Measurements from ENCODE around the gene UBE2F. TPM values are rescaled to one million over a fixed set of nuclear protein-coding genes. Genes with fewer than 3 reads are reported as not detected.
A peak's percentile ranks its signal among the peaks of the same experiment; 100 is the strongest.

Gene UBE2F
- polyA plus RNA-seq, 6 donors from 2014 or later: 50.7 to 64.6 (median 60.0) TPM

DNA sequence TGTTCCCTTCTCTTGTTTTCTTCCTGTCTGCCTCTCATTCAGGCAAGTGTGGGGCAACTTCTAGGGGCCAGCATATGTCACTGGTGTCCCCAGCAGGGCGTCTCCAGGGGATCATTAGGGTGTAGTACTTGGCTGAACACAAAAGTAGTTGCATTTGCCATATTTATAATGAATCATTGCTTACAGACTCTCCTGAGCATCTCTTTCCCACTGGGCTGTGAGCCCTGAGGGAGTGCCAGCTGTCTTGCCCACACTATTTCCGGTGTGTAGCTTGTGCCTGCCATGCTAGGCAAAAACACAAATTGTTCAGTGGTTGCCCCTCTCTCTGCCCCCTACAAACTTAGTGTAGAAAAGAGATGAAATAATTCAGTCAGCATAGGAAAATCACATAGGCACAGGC is 53.1 kb downstream of the UBE2F start:
- Mint-ChIP-seq H3K4me1 (peaks cover 0 to 18% (median 3%) of the 10 kb centered on the region in 3 donors), H3K27ac (no peak overlapping the region), H3K27me3 (no peaks in the 10 kb centered on the region), H3K36me3 (peaks cover 18 to 19% of the 10 kb centered on the region in 2 donors), H3K9me3 (no peaks in the 10 kb centered on the region), H3K4me3 (no peak overlapping the region)
- ATAC-seq (ENCODE audit: low read depth in 2 of 2) (no peak), DNase-seq (no peak)

GRCh38 chr2:238020816-238021215 is 54.0 kb downstream of the UBE2F start:
- no peak overlapping the region for H3K4me3 Mint-ChIP-seq
- H3K9me3 Mint-ChIP-seq: no peaks in the 10 kb centered on the region
- no peak overlapping the region for H3K27ac Mint-ChIP-seq
- no peaks in the 10 kb centered on the region for H3K27me3 Mint-ChIP-seq
- peaks cover 0 to 17% (median 2%) of the 10 kb centered on the region in 3 donors for H3K4me1 Mint-ChIP-seq
- H3K36me3 Mint-ChIP-seq: peaks cover 24 to 26% of the 10 kb centered on the region in 2 donors
- ATAC-seq (ENCODE audit: low read depth in 2 of 2) (no peak), DNase-seq (no peak)

GRCh38 chr2:238021327-238021726 is 54.5 kb downstream of the UBE2F start:
- Mint-ChIP-seq H3K36me3 (peaks cover 24 to 26% of the 10 kb centered on the region in 2 donors), H3K27ac (peak overlapping the region in 1 of 6 donors; percentile 15), H3K27me3 (no peaks in the 10 kb centered on the region), H3K4me1 (peaks cover 0 to 13% (median 0%) of the 10 kb centered on the region in 3 donors), H3K9me3 (no peaks in the 10 kb centered on the region), H3K4me3 (no peak overlapping the region)
- no peak for DNase-seq
- no peak for ATAC-seq (ENCODE audit: low read depth in 2 of 2)

DNA sequence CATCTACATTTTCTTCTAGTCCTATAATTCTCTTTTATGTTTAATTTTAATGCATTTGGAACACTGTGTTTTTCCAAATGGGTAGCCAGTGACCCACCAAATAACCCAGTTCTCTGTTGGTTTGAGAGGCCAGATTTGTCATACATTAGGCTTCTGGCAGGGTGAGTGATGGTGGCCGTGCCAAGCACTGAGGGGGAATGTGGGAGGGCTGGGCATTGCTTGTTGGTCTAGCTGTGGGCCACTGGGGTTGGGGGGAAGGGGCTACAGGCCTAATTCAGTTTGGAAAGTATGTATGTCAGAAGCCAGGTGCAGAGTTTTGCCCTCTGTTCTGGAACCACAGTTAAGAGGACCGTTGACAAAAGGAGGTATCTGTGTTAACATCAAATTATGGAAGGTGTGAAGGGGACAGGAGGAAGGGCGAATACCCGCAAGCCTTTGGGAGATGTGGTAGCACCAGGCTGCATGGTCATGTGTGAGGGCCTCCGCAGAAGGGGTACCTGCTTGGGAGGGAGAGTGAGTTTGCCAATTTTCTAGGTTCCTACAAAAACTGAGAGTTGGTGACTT is 55.9 kb downstream of the UBE2F start:
- no peak for ATAC-seq (ENCODE audit: low read depth in 2 of 2)
- no peaks in the 10 kb centered on the region for H3K27me3 Mint-ChIP-seq
- peaks cover 0 to 5% (median 0%) of the 10 kb centered on the region in 3 donors for H3K4me1 Mint-ChIP-seq
- no peak for DNase-seq
- H3K4me3 Mint-ChIP-seq: no peak overlapping the region
- no peaks in the 10 kb centered on the region for H3K9me3 Mint-ChIP-seq
- H3K36me3 Mint-ChIP-seq: peaks cover 16 to 23% of the 10 kb centered on the region in 2 donors
- H3K27ac Mint-ChIP-seq: peak overlapping the region in 1 of 6 donors; percentile 78

- H3K27ac Mint-ChIP-seq: peak overlapping the region in 1 of 6 donors; percentile 33
- H3K4me3 Mint-ChIP-seq: no peak overlapping the region
- no peaks in the 10 kb centered on the region for H3K9me3 Mint-ChIP-seq
- ATAC-seq (ENCODE audit: low read depth in 2 of 2): no peak
- peaks cover 15 to 23% of the 10 kb centered on the region in 2 donors for H3K36me3 Mint-ChIP-seq
- DNase-seq: no peak
- H3K27me3 Mint-ChIP-seq: no peaks in the 10 kb centered on the region
- H3K4me1 Mint-ChIP-seq: peaks cover 0 to 5% (median 0%) of the 10 kb centered on the region in 3 donors
These were observed 56.8 kb downstream of the UBE2F start for GRCh38 chr2:238023608-238024007.

DNA sequence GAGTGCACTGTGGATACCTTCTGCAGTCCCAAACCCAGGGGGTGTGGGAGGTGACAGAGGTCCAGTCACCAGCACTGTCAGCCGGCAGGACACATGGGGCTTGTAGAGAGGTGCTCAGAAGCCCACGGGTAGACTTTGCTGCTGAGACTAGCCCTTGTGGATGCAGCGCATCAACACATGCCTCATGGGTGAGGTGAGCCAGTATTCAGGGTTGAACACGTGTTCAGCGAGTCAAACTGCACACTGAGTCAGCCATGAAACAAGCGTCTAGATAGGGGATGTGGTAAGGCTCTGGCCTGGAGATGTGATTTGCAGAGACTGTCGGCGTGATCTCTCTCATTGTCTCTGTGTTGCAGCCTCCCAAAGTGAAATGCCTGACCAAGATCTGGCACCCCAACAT is 58.2 kb downstream of the UBE2F start:
- peak overlapping the region in 2 of 6 donors; percentile 2 to 49 for H3K27ac Mint-ChIP-seq
- peaks cover 16 to 23% of the 10 kb centered on the region in 2 donors for H3K36me3 Mint-ChIP-seq
- H3K27me3 Mint-ChIP-seq: no peaks in the 10 kb centered on the region

DNA sequence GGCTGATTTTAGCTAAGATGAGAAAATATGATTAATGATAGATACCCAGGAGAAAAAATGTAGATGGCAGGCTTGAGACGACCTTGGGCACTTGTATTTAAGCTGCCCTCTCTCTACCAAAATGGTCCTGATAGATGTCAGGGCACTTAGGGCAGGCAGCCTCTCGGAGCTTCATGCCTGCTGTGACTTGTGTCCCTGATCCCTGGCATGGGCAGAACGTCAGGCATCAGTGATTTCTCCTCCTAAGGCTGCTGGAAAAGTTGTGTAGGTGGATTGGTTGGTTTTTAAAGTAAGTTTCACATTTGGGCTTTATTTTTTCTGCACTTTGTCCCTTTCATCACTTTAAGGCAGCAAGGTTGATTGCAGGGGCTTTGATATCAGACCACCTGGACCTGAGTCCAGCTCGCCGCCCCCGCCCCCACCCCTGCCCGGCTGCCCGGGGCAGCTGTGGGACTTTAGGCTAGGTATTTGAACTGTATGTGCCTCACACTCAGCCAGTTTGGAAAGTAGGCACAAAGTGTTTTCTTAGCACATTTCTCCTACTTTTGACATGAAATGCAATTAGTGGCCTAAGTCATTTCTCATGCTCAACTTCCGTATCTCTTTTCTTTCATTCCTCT is 59.0 kb downstream of the UBE2F start:
- no peaks in the 10 kb centered on the region for H3K9me3 Mint-ChIP-seq
- H3K36me3 Mint-ChIP-seq: peaks cover 24 to 27% of the 10 kb centered on the region in 2 donors
- DNase-seq (no peak), ATAC-seq (ENCODE audit: low read depth in 2 of 2) (no peak)
- peak overlapping the region in 1 of 6 donors; percentile 13 for H3K27ac Mint-ChIP-seq
- no peaks in the 10 kb centered on the region for H3K4me1 Mint-ChIP-seq
- H3K4me3 Mint-ChIP-seq: no peak overlapping the region
- no peaks in the 10 kb centered on the region for H3K27me3 Mint-ChIP-seq

More for the DNA sequence above, 58.2 kb downstream of the UBE2F start:
- no peaks in the 10 kb centered on the region for H3K4me1 Mint-ChIP-seq
- H3K4me3 Mint-ChIP-seq: no peak overlapping the region
- no peak for DNase-seq
- no peak for ATAC-seq (ENCODE audit: low read depth in 2 of 2)
- H3K9me3 Mint-ChIP-seq: no peaks in the 10 kb centered on the region

GRCh38 chr2:238027058-238027457 is 60.2 kb downstream of the UBE2F start:
- H3K27me3 Mint-ChIP-seq: no peaks in the 10 kb centered on the region
- no peak for DNase-seq
- H3K4me3 Mint-ChIP-seq: no peak overlapping the region
- ATAC-seq (ENCODE audit: low read depth in 2 of 2): no peak
- H3K36me3 Mint-ChIP-seq: peaks cover 18 to 30% of the 10 kb centered on the region in 2 donors
- no peaks in the 10 kb centered on the region for H3K9me3 Mint-ChIP-seq
- H3K27ac Mint-ChIP-seq: peak overlapping the region in 3 of 6 donors; percentile 49 to 52 (median 49)
- H3K4me1 Mint-ChIP-seq: no peaks in the 10 kb centered on the region

DNA sequence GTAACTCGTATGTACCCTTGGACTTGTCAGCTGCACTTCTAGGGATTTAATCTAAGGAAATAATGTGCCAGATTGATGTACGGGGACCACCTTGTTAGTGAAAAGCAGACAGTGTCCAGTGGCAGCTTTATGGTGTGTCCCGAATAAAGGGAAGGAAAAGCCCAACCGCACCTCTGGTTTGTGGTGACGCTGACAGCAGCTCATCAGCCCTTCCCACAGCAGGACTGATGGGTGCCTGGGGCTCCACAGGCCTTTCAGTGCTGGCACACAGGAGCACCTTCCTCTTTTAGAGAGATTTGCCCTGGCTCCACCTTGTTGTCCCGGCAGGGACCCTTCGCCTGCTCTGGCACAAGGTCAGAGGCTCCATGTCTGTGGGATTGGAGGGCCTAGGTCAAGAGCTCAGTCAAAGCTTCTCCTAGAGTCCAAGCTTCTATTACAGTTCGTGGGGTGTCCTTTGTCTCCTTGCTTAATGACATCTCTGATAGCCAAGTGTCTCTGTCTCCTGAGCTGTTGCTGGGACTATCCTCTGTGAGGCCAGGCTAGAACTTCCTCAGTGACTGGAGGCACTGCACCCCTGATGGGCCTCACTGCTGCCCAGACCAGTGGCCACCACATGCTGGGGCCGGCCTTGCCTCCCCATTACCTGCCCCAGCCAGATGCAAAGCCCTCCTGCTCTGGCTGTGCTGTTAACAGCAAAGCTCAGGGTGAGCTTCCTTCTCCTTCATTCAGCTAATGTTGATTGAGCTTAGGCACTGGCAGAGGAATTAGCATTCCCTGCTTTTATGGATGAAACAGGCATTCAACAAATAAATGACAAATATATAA is 61.0 kb downstream of the UBE2F start:
- no peaks in the 10 kb centered on the region for H3K4me1 Mint-ChIP-seq
- peaks cover 18 to 30% of the 10 kb centered on the region in 2 donors for H3K36me3 Mint-ChIP-seq
- H3K27ac Mint-ChIP-seq: peak overlapping the region in 2 of 6 donors; percentile 49 to 79
- no peaks in the 10 kb centered on the region for H3K27me3 Mint-ChIP-seq
- H3K4me3 Mint-ChIP-seq: no peak overlapping the region
- DNase-seq (no peak), ATAC-seq (ENCODE audit: low read depth in 2 of 2) (no peak)
- H3K9me3 Mint-ChIP-seq: no peaks in the 10 kb centered on the region

DNA sequence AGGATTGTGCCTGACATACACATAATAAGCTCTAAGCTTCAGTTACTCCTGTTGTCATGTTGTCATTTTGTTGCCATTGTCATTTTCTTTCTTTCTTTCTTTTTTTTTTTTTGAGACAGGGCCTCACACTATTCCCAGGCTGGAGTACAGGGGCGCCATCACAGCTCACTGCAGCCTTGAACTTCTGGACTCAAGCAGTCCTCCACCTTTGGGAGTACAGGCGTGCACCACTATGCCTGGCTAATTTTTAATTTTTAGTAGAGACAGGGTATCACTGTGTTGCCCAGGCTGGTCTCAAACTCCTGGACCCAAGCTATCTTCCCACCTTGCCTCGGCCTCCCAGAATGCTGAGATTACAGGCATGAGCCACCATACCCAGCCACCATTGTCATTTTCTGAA is 63.0 kb downstream of the UBE2F start:
- Mint-ChIP-seq H3K27ac (peak overlapping the region in 1 of 6 donors; percentile 47), H3K9me3 (no peaks in the 10 kb centered on the region), H3K36me3 (peaks cover 24 to 30% of the 10 kb centered on the region in 2 donors), H3K4me1 (no peaks in the 10 kb centered on the region), H3K4me3 (no peak overlapping the region), H3K27me3 (no peaks in the 10 kb centered on the region)
- DNase-seq (no peak), ATAC-seq (ENCODE audit: low read depth in 2 of 2) (no peak)

- H3K27me3 Mint-ChIP-seq: no peaks in the 10 kb centered on the region
- ATAC-seq (ENCODE audit: low read depth in 2 of 2): no peak
- peak overlapping the region in 2 of 6 donors; percentile 33 for H3K27ac Mint-ChIP-seq
- no peak overlapping the region for H3K4me3 Mint-ChIP-seq
- peaks cover 19 to 25% of the 10 kb centered on the region in 2 donors for H3K36me3 Mint-ChIP-seq
- H3K9me3 Mint-ChIP-seq: no peaks in the 10 kb centered on the region
- H3K4me1 Mint-ChIP-seq: no peaks in the 10 kb centered on the region
- DNase-seq: no peak
These were observed 63.8 kb downstream of the UBE2F start for GRCh38 chr2:238030422-238031155.

DNA sequence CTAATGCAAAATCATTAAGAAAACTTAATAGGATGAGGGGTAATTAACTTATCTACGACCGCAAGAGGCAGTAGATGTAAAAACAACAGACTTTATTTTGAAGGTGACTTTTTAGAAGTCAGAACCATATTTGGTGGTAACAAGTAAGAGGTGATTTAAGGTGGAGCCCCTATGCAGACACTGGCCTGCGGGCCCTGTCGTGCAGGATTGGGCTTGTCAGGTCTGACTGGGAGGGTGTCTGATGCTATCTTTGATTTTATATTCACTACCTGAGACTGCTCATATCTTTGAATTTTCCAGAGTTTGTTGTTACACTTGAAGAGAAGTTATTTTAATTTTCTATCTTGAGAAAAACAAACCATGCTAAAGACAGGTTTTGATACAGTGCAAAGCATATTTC is 64.9 kb downstream of the UBE2F start:
- no peaks in the 10 kb centered on the region for H3K9me3 Mint-ChIP-seq
- H3K27ac Mint-ChIP-seq: no peak overlapping the region
- ATAC-seq (ENCODE audit: low read depth in 2 of 2) (no peak), DNase-seq (no peak)
- H3K4me3 Mint-ChIP-seq: no peak overlapping the region
- H3K36me3 Mint-ChIP-seq: peaks cover 24 to 28% of the 10 kb centered on the region in 2 donors
- H3K4me1 Mint-ChIP-seq: no peaks in the 10 kb centered on the region
- no peaks in the 10 kb centered on the region for H3K27me3 Mint-ChIP-seq

DNA sequence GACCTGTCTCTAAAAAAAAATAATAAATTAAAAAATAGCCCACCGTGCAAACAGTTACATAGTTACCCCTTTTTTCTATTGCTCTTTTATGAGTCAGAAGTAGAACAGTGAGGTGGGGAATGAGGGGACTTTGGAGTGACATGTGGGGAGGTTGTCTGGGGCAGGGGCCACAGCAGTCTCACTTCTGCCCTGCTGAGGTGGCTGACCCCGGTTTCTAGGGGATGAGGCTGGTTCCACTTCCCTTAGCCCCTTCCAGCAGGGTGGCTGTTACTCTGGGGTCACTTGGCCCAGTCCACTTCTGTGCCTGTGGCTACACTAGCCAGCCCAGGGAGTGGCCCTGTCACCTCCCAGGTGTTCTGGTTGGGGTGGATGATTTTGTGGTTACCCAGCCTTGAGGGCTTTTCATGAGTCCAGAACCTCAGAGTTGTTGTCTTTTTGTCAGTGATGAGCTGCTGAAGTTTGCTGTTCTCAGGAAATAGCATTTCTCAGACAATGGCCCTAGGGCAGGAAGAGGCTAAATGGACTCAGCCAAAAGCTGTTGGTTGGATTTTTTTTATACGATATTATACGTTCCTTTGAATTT is 66.0 kb downstream of the UBE2F start:
- H3K4me3 Mint-ChIP-seq: no peak overlapping the region
- H3K4me1 Mint-ChIP-seq: no peaks in the 10 kb centered on the region
- H3K27ac Mint-ChIP-seq: no peak overlapping the region
- H3K27me3 Mint-ChIP-seq: no peaks in the 10 kb centered on the region
- DNase-seq (no peak), ATAC-seq (ENCODE audit: low read depth in 2 of 2) (no peak)
- H3K36me3 Mint-ChIP-seq: peaks cover 24% of the 10 kb centered on the region in 2 donors
- no peaks in the 10 kb centered on the region for H3K9me3 Mint-ChIP-seq

Measured in naive B cell (primary cell).